GM19467 (cell line): Measurements from ENCODE around the gene ACTN4.

Experiments
- ATAC-seq: cut with Tn5 transposase; IDR thresholded peaks from one replicate; pipeline ENCODE4 v1.9.1; 2021; ENCODE audit warnings: mild to moderate bottlenecking, moderate library complexity; ENCODE audit not compliant: unreplicated experiment

Gene ACTN4

DNA sequence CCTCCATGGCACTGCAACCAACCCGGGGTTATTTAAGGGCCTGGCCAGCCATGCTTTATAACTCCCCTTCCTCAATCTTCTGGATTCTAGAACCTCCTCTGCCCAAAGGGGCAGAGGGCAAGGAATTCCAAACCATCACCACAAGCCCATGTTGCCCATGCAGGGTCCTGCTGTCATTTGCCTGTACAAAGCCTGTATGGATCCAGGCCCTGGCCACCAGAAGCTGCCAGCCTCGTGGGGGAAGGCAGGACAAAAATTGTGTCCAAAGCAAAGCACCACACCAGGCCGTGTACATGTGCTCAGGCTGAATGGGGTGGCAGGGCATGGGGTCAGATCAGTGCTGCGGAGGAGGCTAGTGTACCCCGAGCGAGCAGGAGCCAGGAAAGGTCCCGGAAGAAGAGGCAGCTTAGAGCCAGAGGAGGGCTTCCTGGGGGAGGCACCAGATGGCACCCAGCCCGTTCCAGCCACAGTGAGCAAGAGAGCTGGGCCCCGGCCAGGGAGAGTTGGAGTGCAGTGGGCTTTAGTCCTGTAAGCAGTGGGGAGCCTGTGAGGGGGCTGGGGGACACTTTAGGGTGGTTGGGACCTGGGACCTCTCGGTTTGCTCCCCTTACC lies 61.1 kb downstream of the ACTN4 start:
- ATAC-seq: no peak

DNA sequence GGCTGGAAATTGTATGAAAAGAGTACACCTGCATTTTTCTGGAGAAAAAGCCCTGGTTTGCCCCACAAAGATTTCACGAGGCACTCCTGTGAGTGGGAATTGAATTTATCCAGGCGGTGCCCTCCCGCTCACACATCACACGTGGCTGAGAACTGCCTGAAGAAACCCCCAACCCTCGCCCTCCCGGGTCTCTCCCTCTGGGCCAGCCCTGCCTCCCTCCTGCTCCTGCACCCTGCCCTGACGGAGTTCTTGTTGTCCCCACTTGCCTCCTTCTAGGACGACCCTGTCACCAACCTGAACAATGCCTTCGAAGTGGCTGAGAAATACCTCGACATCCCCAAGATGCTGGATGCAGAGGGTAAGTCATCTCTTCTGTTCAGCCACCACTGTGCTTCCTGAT lies 61.7 kb downstream of the ACTN4 start:
- ATAC-seq: no peak

DNA sequence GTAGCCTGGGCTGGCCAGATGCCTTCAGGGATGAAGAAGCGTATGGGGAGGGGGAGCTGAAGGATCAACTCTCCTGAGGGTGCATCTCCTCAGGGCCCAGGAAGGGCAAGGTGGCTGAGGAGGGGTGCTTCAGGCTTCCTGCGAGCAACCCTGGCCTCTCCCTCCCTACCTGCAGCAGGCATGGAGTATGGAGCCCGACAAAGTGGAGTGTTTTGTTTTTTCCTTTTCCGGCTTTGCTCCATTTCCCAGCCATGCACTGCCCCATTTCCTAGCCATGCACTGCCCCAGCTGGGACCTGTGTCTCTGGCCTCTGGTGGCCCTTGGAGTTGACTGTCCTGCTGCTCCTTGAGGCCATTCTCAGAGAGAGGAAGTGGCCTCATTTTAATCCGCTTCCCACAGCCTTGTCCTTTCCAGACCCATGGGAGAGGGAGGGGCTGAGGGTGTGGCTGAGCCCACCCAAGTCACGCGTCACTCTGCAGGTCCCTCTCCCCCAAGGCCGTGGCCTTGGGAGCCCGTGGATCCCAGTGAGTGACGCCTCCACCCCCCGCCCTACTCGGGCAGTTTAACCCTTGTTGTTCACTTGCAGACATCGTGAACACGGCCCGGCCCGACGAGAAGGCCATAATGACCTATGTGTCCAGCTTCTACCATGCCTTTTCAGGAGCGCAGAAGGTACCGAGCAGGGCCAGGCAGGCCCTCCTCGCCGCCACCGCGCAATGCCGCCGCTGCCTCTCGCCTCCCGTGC lies 62.4 kb downstream of the ACTN4 start:
- ATAC-seq: no peak

- ATAC-seq: no peak
These were observed 62.9 kb downstream of the ACTN4 start for GRCh38 chr19:38710416-38710702.

GRCh38 chr19:38710928-38711725 lies 63.7 kb downstream of the ACTN4 start:
- no peak for ATAC-seq

DNA sequence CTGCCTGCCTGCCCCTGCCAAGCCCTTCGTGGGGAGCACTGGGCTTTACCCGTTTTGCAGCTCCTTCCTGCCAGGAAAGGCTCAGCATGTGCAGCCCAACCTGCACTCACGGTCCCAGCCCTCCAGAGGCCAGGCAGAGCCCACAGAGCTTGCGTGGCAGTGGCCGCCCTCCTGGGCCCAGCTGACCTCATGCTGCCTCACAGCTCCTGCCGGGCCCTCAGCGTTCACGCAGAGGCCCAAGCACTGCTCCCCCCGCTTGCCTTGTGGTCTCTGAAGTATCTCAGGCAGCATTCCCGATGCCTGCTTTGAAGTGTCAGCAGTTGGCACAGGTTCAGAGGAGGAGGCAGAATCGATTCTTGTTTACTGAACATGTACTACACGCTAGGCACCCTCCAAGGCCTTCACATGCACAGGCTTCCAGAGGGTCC lies 64.3 kb downstream of the ACTN4 start:
- ATAC-seq: no peak

GRCh38 chr19:38712161-38712748 lies 64.8 kb downstream of the ACTN4 start:
- ATAC-seq: no peak

- ATAC-seq: no peak
These were observed 65.8 kb downstream of the ACTN4 start for GRCh38 chr19:38713227-38713649.

DNA sequence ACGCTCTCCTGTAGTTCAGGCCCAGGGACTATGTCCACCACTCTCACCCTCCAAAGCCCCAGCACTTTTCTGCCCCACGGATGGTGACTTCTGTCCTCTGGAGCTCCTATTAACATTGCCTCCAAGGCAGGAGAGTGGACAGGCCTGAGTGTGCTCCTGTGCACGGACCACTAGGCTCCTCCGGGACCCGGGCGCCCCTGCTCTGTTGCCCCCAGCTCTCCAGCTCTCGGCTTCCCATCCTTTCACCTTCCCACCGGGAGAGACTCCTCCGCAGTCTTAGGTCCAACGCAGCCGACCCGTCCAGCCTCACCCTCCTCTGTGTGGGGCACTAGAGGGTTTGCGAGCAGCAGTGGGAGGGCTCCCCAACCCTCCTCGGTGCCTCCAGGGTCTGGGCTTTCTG lies 66.4 kb downstream of the ACTN4 start:
- ATAC-seq: no peak

DNA sequence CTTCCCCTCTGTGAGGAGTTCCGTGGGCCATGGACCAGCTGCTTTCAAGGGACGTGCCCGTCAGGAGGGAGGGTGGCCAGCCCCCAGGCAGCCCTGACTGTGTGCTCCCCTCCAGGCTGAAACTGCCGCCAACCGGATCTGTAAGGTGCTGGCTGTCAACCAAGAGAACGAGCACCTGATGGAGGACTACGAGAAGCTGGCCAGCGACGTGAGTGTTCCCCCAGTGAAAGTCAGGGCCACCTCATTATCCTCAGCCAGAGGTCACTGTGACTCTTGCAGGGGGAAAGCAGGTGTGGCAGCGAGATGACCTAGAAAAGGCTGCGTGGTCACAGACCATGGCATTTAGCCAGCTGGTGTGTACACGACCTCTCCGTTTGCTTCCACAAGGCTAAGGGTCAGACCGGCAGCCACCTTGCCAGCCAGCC lies 66.9 kb downstream of the ACTN4 start:
- ATAC-seq: no peak

- ATAC-seq: no peak
These were observed 68.1 kb downstream of the ACTN4 start for GRCh38 chr19:38715555-38715954.

DNA sequence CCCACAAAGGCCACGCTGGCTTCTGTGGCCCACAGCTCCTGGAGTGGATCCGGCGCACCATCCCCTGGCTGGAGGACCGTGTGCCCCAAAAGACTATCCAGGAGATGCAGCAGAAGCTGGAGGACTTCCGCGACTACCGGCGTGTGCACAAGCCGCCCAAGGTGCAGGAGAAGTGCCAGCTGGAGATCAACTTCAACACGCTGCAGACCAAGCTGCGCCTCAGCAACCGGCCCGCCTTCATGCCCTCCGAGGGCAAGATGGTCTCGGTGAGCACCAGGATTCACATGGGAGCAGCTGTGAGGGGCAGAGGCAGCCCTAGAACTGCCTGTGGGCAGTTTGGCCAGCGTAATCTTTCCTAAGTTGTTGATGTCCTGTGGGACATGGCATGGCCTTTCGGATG lies 69.6 kb downstream of the ACTN4 start:
- ATAC-seq: no peak

DNA sequence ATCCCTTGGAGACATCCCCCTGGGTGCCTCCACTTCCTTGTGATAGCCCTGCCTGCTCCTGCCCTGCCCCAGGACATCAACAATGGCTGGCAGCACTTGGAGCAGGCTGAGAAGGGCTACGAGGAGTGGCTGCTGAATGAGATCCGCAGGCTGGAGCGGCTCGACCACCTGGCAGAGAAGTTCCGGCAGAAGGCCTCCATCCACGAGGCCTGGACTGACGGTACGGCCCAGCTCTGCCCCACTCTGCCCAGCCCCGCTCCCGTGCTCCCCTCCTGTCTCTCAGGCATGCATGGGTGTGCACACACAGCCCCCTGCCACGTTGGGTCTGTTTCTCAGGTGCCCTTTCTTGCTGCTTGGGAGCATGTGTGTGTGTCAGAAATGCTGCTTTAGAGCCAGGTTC lies 70.4 kb downstream of the ACTN4 start:
- ATAC-seq: no peak

- no peak for ATAC-seq
These were observed 71.5 kb downstream of the ACTN4 start for GRCh38 chr19:38718747-38719543.

GRCh38 chr19:38719761-38720558 lies 72.5 kb downstream of the ACTN4 start:
- ATAC-seq: no peak

DNA sequence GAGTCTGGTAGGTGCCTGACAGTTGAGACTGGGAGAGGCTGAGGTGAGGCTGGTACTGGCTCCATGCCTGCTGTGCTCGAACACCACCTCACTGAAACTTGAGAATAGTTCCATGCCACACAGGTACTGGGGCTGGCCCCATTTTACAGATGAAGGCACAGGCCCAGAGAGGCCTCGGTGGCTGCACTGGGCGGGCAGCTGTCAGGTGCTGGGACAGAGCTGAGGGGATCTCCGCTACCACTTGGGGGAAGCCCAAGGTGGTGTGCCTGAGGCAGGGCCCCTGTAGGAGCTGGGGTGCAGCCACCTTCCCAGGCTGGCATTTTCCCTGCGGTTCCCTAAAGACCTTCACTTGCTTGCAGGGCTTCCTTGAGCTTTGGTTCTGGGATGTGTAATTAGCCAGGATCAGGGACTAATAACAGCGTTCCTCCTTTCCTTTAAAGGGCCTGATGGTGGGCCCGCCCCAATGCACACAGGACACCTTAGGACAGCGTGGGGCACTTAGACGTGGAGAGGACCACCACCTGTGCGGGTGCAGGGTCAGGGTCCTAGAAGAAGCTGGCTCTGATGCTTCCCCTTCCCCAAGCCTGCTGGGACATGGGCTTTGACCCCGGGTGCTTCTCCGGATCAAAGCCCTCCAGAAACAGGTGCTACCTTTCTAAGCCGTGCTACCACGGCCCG lies 73.2 kb downstream of the ACTN4 start:
- ATAC-seq: no peak

DNA sequence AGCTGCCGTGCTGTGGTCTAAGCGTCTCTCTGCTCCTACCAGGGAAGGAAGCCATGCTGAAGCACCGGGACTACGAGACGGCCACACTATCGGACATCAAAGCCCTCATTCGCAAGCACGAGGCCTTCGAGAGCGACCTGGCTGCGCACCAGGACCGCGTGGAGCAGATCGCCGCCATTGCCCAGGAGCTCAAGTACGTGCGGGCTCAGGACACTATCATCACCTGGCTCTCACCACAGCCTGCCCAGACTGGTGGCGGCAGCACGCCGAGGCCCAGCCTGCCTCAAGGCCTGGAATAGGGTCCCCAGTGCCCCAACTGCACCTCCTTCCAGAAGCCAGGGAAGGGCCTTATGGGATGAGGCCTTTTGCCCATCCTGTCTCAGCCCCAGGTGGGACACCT lies 74.0 kb downstream of the ACTN4 start:
- no peak for ATAC-seq

DNA sequence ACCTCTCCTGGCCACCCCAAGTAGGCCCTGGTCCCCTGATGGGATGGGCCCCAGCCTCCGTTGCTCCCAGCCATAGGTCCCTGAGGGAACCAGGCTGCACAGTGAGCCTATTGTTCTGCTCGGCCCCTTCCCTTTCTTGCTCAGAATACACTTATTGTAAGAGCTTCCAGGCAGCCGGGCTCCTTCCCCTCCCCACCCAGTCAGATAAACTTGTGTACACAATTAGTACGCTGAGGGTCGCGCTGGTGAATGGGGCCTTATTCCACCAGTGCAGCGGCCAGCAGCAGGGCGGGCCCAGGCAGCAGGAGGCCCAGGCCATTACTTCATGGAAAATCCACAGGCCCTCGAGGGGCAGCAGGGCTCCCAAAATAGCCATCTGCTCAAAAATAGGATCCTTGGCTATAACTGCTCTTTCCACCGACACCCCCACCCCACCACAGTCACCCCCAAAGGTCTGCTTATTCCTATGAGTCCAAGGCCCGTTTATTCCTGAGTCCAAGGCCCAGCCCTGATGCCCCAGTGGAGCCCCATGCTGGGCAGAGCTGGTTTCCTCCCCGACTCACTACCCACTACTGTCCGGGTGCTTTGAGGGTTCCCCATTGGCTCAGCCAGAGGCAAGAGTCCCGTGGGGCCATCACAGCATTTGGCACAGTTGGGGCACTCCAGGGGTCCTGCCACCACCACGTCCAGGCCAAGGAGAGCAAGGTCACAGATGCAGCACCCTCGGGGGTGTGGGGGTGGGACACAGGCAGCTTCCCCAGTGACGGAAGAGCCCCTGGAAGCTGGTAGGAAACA lies 74.7 kb downstream of the ACTN4 start:
- ATAC-seq: no peak
